ENCODE data around the gene FAHD1.

The FAHD1 gene

DNA sequence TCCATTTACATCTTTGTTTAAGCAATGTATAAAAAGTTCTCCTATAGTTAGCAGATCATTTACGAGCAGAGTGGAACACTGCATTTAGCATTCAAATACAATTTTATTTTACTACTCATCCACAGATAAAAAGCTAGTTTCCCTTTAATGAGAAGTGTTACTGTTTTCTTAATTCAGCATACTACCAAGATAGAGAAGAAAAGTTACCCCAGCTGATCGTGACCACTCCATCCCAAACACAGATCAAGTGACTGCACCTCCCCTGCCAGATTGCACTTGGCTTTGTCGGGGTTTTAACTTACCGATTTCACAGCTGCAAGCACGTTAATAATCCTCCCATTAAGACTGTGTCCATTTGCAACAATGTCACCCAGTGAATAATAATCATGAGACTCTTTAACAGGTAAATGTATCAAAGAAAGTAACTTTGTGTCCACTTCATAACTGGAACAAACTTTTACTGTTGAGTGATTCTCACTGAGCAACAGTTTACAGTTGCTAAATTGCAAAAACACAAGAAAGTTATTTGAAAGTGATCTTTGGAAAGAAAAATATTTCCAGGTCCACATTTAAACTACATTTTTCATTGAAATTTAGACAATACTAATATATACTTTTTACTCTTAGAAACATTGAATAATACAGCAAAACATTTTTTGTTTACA, 30.6 kb downstream of the FAHD1 start:
- Histone ChIP-seq H3K9me3 (ENCODE audit: control insufficient read depth, low read length) (no peaks in the 10 kb centered on the region), H3K4me1 (no peaks in the 10 kb centered on the region), H3K36me3 (ENCODE audit: control insufficient read depth, insufficient read depth, low read length) (no peaks in the 10 kb centered on the region), H3K4me3 (ENCODE audit: low read depth, low read length) (no peak overlapping the region), H3K27me3 (ENCODE audit: control insufficient read depth, insufficient read depth, low read length) (no peaks in the 10 kb centered on the region), H3K27ac (no peak overlapping the region), H3K9ac (no peak overlapping the region), H3K4me2 (ENCODE audit: low read length) (no peak overlapping the region), H3K79me2 (no peaks in the 10 kb centered on the region), H2AFZ (no peak overlapping the region)
- TF ChIP-seq, protein P1, sequence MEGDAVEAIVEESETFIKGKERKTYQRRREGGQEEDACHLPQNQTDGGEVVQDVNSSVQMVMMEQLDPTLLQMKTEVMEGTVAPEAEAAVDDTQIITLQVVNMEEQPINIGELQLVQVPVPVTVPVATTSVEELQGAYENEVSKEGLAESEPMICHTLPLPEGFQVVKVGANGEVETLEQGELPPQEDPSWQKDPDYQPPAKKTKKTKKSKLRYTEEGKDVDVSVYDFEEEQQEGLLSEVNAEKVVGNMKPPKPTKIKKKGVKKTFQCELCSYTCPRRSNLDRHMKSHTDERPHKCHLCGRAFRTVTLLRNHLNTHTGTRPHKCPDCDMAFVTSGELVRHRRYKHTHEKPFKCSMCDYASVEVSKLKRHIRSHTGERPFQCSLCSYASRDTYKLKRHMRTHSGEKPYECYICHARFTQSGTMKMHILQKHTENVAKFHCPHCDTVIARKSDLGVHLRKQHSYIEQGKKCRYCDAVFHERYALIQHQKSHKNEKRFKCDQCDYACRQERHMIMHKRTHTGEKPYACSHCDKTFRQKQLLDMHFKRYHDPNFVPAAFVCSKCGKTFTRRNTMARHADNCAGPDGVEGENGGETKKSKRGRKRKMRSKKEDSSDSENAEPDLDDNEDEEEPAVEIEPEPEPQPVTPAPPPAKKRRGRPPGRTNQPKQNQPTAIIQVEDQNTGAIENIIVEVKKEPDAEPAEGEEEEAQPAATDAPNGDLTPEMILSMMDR (IDR thresholded peaks at IDR 0.05) = no peak

- Histone ChIP-seq H3K4me1 (no peaks in the 10 kb centered on the region), H3K4me3 (ENCODE audit: low read depth, low read length) (no peak overlapping the region), H2AFZ (no peak overlapping the region), H3K36me3 (ENCODE audit: control insufficient read depth, insufficient read depth, low read length) (no peaks in the 10 kb centered on the region), H3K27ac (no peak overlapping the region), H3K27me3 (ENCODE audit: control insufficient read depth, insufficient read depth, low read length) (no peaks in the 10 kb centered on the region), H3K9ac (no peak overlapping the region), H3K9me3 (ENCODE audit: control insufficient read depth, low read length) (no peaks in the 10 kb centered on the region), H3K4me2 (ENCODE audit: low read length) (no peak overlapping the region), H3K79me2 (no peaks in the 10 kb centered on the region)
- TF ChIP-seq, protein P1 (IDR thresholded peaks at IDR 0.05) = no peak
These were observed 31.3 kb downstream of the FAHD1 start for GRCh38 chr16:1858189-1858865.

DNA sequence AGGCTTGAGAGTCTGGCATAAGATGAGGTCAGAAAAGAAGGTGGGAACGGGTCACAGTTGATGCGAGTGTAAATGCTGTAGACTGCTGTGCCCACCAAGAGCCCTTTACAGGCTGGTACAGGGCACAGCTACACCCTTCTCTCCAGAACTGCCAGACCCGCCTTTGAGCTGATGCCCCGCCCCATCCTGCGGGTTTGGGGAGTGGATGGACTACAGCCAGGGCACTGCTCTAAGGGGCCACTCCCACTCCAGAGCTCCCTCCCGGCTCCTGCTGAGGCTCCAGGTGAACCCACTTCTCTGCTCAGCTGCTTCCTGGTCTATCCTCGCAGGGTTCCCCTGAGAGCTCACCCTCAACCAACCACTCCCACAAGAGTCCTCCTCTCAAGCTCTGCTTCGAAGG, 32.6 kb downstream of the FAHD1 start:
- no peak overlapping the region for H3K27ac ChIP-seq
- TF ChIP-seq, protein P1 (IDR thresholded peaks at IDR 0.05) = no peak
- no peaks in the 10 kb centered on the region for H3K4me1 ChIP-seq
- no peak overlapping the region for H3K4me3 ChIP-seq (ENCODE audit: low read depth, low read length)
- no peaks in the 10 kb centered on the region for H3K36me3 ChIP-seq (ENCODE audit: control insufficient read depth, insufficient read depth, low read length)
- H3K9me3 ChIP-seq (ENCODE audit: control insufficient read depth, low read length) = no peaks in the 10 kb centered on the region
- no peak overlapping the region for H3K4me2 ChIP-seq (ENCODE audit: low read length)
- no peak overlapping the region for H2AFZ ChIP-seq
- H3K9ac ChIP-seq = no peak overlapping the region
- H3K79me2 ChIP-seq = no peaks in the 10 kb centered on the region
- no peaks in the 10 kb centered on the region for H3K27me3 ChIP-seq (ENCODE audit: control insufficient read depth, insufficient read depth, low read length)

- TF ChIP-seq, protein P1 (IDR thresholded peaks at IDR 0.05) = no peak
- Histone ChIP-seq H3K79me2 (no peaks in the 10 kb centered on the region), H3K4me1 (no peaks in the 10 kb centered on the region), H3K27me3 (ENCODE audit: control insufficient read depth, insufficient read depth, low read length) (no peaks in the 10 kb centered on the region), H3K9ac (no peak overlapping the region), H3K9me3 (ENCODE audit: control insufficient read depth, low read length) (no peaks in the 10 kb centered on the region), H3K36me3 (ENCODE audit: control insufficient read depth, insufficient read depth, low read length) (no peaks in the 10 kb centered on the region), H3K4me3 (ENCODE audit: low read depth, low read length) (no peak overlapping the region), H3K27ac (no peak overlapping the region), H2AFZ (no peak overlapping the region), H3K4me2 (ENCODE audit: low read length) (no peak overlapping the region)
These were observed 34.7 kb downstream of the FAHD1 start for GRCh38 chr16:1861730-1862129.

GRCh38 chr16:1862394-1862793, 35.4 kb downstream of the FAHD1 start:
- H3K27me3 ChIP-seq (ENCODE audit: control insufficient read depth, insufficient read depth, low read length) = no peaks in the 10 kb centered on the region

More at GRCh38 chr16:1862394-1862793, 35.4 kb downstream of the FAHD1 start:
- Histone ChIP-seq H3K4me3 (ENCODE audit: low read depth, low read length) (no peak overlapping the region), H3K4me1 (no peaks in the 10 kb centered on the region), H3K9me3 (ENCODE audit: control insufficient read depth, low read length) (no peaks in the 10 kb centered on the region), H3K79me2 (no peaks in the 10 kb centered on the region), H3K27ac (no peak overlapping the region), H2AFZ (no peak overlapping the region), H3K9ac (no peak overlapping the region), H3K36me3 (ENCODE audit: control insufficient read depth, insufficient read depth, low read length) (no peaks in the 10 kb centered on the region), H3K4me2 (ENCODE audit: low read length) (no peak overlapping the region)
- TF ChIP-seq, protein P1 (IDR thresholded peaks at IDR 0.05) = no peak

All from parathyroid adenoma (tissue), 2 donors.